ENCODE data around the gene SLFNL1. TPM values are rescaled to one million over a fixed set of nuclear protein-coding genes. Genes with fewer than 3 reads are reported as not detected.

SLFNL1 gene
- total RNA-seq, 1 donor from 2014 or later, result 0.18 TPM

DNA sequence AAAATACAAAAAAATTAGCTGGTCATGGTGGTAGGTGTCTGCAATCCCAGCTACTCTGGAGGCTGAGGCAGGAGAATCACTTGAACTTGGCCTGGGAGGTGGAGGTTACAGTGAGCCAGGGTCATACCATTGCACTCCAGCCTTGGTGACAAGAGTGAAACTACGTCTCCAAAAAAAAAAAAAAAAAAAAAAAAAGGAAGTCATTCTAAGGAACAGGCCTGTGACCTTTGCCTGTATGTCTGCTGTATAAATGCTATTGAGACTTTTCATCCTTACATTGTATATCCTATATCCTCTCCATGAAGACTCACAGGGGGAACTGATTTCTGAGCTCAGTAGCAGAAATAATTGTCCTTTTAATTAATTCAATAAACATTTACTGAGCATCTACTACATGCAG, 49.6 kb downstream of the SLFNL1 start:
- Mint-ChIP-seq H3K4me3 (ENCODE audit: unreplicated experiment) (no peak overlapping the region), H3K4me1 (ENCODE audit: low read depth, unreplicated experiment) (peaks cover 32% of the 10 kb centered on the region), H3K36me3 (ENCODE audit: low read depth, unreplicated experiment) (no peaks in the 10 kb centered on the region), H3K27me3 (ENCODE audit: low read depth, unreplicated experiment) (no peaks in the 10 kb centered on the region), H3K27ac (ENCODE audit: unreplicated experiment) (no peak overlapping the region), H3K9me3 (ENCODE audit: unreplicated experiment) (no peaks in the 10 kb centered on the region)
- Histone ChIP-seq H3K4me3 (ENCODE audit: insufficient read depth, low read depth, low read length) (no peak overlapping the region), H2AFZ (ENCODE audit: low read depth, low read length) (no peak overlapping the region), H3K9ac (ENCODE audit: low read length) (no peak overlapping the region), H3K27me3 (ENCODE audit: insufficient read depth, low read length) (no peaks in the 10 kb centered on the region), H3K4me1 (ENCODE audit: insufficient read depth, low read length) (peaks cover 15% of the 10 kb centered on the region), H4K20me1 (ENCODE audit: insufficient read depth, low read length) (no peaks in the 10 kb centered on the region), H3K4me2 (ENCODE audit: low read length) (no peak overlapping the region), H3K36me3 (ENCODE audit: insufficient read depth, low read length) (no peaks in the 10 kb centered on the region), H3K27ac (ENCODE audit: low read depth, low read length) (no peak overlapping the region), H3K9me3 (ENCODE audit: insufficient read depth, low read depth, low read length) (no peaks in the 10 kb centered on the region), H3K79me2 (ENCODE audit: insufficient read depth, low read length) (no peaks in the 10 kb centered on the region)
- DNase-seq (ENCODE audit: low read depth) (no peak), FAIRE-seq (no peak)
- TF ChIP-seq, protein P1, sequence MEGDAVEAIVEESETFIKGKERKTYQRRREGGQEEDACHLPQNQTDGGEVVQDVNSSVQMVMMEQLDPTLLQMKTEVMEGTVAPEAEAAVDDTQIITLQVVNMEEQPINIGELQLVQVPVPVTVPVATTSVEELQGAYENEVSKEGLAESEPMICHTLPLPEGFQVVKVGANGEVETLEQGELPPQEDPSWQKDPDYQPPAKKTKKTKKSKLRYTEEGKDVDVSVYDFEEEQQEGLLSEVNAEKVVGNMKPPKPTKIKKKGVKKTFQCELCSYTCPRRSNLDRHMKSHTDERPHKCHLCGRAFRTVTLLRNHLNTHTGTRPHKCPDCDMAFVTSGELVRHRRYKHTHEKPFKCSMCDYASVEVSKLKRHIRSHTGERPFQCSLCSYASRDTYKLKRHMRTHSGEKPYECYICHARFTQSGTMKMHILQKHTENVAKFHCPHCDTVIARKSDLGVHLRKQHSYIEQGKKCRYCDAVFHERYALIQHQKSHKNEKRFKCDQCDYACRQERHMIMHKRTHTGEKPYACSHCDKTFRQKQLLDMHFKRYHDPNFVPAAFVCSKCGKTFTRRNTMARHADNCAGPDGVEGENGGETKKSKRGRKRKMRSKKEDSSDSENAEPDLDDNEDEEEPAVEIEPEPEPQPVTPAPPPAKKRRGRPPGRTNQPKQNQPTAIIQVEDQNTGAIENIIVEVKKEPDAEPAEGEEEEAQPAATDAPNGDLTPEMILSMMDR (IDR thresholded peaks at IDR 0.05; ENCODE audit: insufficient read depth, low read depth, low read length), result no peak
- no peak for TF ChIP-seq EZH2 (IDR thresholded peaks at IDR 0.05; ENCODE audit: insufficient read depth, low read length)

DNA sequence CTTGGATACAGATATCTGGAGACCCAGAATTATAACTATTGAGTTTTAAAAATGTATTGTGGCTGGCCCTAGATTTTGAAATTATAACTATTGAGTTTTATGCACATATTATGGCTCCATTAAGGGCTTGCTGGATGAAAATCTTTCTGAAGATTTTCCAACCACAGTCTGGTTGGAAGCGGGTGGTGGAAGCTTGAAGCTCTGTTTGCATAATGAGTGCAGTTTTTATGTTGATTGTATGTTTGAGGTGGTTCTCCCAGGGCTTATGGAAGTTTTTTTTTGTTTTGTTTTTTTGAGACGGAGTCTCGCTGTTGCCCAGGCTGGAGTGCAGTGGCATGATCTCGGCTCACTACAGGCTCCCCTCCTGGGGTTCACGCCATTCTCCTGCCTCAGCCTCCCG, 52.1 kb downstream of the SLFNL1 start:
- Mint-ChIP-seq H3K27ac (ENCODE audit: unreplicated experiment) (no peak overlapping the region), H3K36me3 (ENCODE audit: low read depth, unreplicated experiment) (peaks cover 3% of the 10 kb centered on the region), H3K4me3 (ENCODE audit: unreplicated experiment) (no peak overlapping the region), H3K4me1 (ENCODE audit: low read depth, unreplicated experiment) (peaks cover 18% of the 10 kb centered on the region), H3K27me3 (ENCODE audit: low read depth, unreplicated experiment) (peaks cover 3% of the 10 kb centered on the region), H3K9me3 (ENCODE audit: unreplicated experiment) (no peaks in the 10 kb centered on the region)
- Histone ChIP-seq H3K4me2 (ENCODE audit: low read length) (no peak overlapping the region), H2AFZ (ENCODE audit: low read depth, low read length) (no peak overlapping the region), H3K79me2 (ENCODE audit: insufficient read depth, low read length) (no peaks in the 10 kb centered on the region), H3K9me3 (ENCODE audit: insufficient read depth, low read depth, low read length) (no peaks in the 10 kb centered on the region), H3K36me3 (ENCODE audit: insufficient read depth, low read length) (no peaks in the 10 kb centered on the region), H4K20me1 (ENCODE audit: insufficient read depth, low read length) (no peaks in the 10 kb centered on the region), H3K4me3 (ENCODE audit: insufficient read depth, low read depth, low read length) (no peak overlapping the region), H3K27ac (ENCODE audit: low read depth, low read length) (no peak overlapping the region), H3K4me1 (ENCODE audit: insufficient read depth, low read length) (peaks cover 15% of the 10 kb centered on the region), H3K27me3 (ENCODE audit: insufficient read depth, low read length) (no peaks in the 10 kb centered on the region), H3K9ac (ENCODE audit: low read length) (no peak overlapping the region)
- DNase-seq (ENCODE audit: low read depth), result no peak
- TF ChIP-seq, protein P1 (IDR thresholded peaks at IDR 0.05; ENCODE audit: insufficient read depth, low read depth, low read length), result no peak
- TF ChIP-seq EZH2 (IDR thresholded peaks at IDR 0.05; ENCODE audit: insufficient read depth, low read length), result no peak
- no peak for FAIRE-seq

DNA sequence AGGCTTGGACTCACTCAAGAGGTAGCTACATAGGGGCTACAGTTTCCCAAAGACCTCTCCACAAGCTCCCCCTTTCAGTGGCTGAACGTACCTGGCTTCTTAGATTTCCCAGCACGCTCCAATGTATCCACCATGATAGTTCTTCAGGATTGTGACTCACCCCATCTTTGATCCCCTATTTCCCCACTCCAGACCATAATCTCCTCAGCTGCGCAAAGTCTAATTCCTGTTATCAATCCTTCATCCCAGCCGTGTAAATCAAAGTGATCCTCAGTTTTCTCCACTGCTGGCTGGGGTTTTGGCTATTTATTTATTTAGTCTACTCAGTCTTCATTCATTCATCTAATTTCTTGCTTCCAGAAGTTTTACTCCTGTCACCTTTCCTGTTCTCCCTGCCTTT, 55.1 kb downstream of the SLFNL1 start:
- Histone ChIP-seq H3K9me3 (ENCODE audit: insufficient read depth, low read depth, low read length) (no peaks in the 10 kb centered on the region), H3K36me3 (ENCODE audit: insufficient read depth, low read length) (no peaks in the 10 kb centered on the region), H3K4me3 (ENCODE audit: insufficient read depth, low read depth, low read length) (no peak overlapping the region), H3K27ac (ENCODE audit: low read depth, low read length) (no peak overlapping the region), H3K79me2 (ENCODE audit: insufficient read depth, low read length) (no peaks in the 10 kb centered on the region), H3K27me3 (ENCODE audit: insufficient read depth, low read length) (no peaks in the 10 kb centered on the region), H2AFZ (ENCODE audit: low read depth, low read length) (no peak overlapping the region), H3K4me1 (ENCODE audit: insufficient read depth, low read length) (peaks cover 15% of the 10 kb centered on the region), H3K4me2 (ENCODE audit: low read length) (no peak overlapping the region), H4K20me1 (ENCODE audit: insufficient read depth, low read length) (no peaks in the 10 kb centered on the region), H3K9ac (ENCODE audit: low read length) (no peak overlapping the region)
- no peak for FAIRE-seq
- Mint-ChIP-seq H3K4me1 (ENCODE audit: low read depth, unreplicated experiment) (peaks cover 11% of the 10 kb centered on the region), H3K27me3 (ENCODE audit: low read depth, unreplicated experiment) (peaks cover 3% of the 10 kb centered on the region), H3K27ac (ENCODE audit: unreplicated experiment) (no peak overlapping the region), H3K4me3 (ENCODE audit: unreplicated experiment) (no peak overlapping the region), H3K36me3 (ENCODE audit: low read depth, unreplicated experiment) (peaks cover 3% of the 10 kb centered on the region), H3K9me3 (ENCODE audit: unreplicated experiment) (no peaks in the 10 kb centered on the region)
- TF ChIP-seq EZH2 (IDR thresholded peaks at IDR 0.05; ENCODE audit: insufficient read depth, low read length), result no peak
- TF ChIP-seq, protein P1 (IDR thresholded peaks at IDR 0.05; ENCODE audit: insufficient read depth, low read depth, low read length), result no peak
- no peak for DNase-seq (ENCODE audit: low read depth)

Other genes starting within 250 kb of the SLFNL1 start
- gene KCNQ4, start 237.9 kb downstream of the SLFNL1 start, total RNA-seq, result 0.89 and 1.5 TPM in 2 replicates
- gene CITED4, start 159.4 kb downstream of the SLFNL1 start, total RNA-seq, result 4.8 and 7.1 TPM in 2 replicates
- 80.4 and 91.4 TPM in 2 replicates for gene CTPS1, start 42.0 kb downstream of the SLFNL1 start, total RNA-seq
- gene SCMH1, start 220.6 kb upstream of the SLFNL1 start, total RNA-seq, result 18.0 and 18.4 TPM in 2 replicates

Measured in astrocyte (in vitro differentiated cells and primary cell).